Fibroblast of skin of scalp (primary cell): ENCODE measurements around the gene TBK1. TPM values are rescaled to one million over a fixed set of nuclear protein-coding genes. Genes with fewer than 3 reads are reported as not detected.

ENCODE experiments used
- DNase-seq: peaks from one replicate; pipeline ENCODE4 v3.0.0-alpha.2; 2013
- polyA plus RNA-seq, 2 experiments: library from polyadenylated mRNA; unstranded; fragments of 120-200 nt; gene quantifications; one replicate each; pipeline ENCODE4 v1.2.1, GENCODE V29; 2013; ENCODE audit not compliant: insufficient read length in 2 of 2

The TBK1 gene
- 18.5 TPM for polyA plus RNA-seq (2013, experiment 1 of 2; ENCODE audit: insufficient read length)
- 20.2 TPM for polyA plus RNA-seq (2013, experiment 2 of 2; ENCODE audit: insufficient read length)

- DNase-seq, result peak; percentile 85
These were observed at the start of gene TBK1 for GRCh38 chr12:64451687-64452558. TSS of gene TBK1 (plus strand) at chr12:64452120. CDS start at chr12:64455871, 3,751 bp downstream.

- DNase-seq, result no peak
These were observed 49.7 kb upstream of the TBK1 start for GRCh38 chr12:64402181-64402580.

- peak; percentile 99 for DNase-seq
These were observed 48.0 kb upstream of the TBK1 start, which contains the start of gene XPOT for GRCh38 chr12:64403707-64404469. TSS of gene XPOT (plus strand) at chr12:64404392. CDS start at chr12:64410036, 5,644 bp downstream.

GRCh38 chr12:64404470-64405256, 47.3 kb upstream of the TBK1 start:
- peak; percentile 96 for DNase-seq

- no peak for DNase-seq
These were observed 44.3 kb upstream of the TBK1 start for GRCh38 chr12:64407342-64408223.

- no peak for DNase-seq
These were observed 40.5 kb upstream of the TBK1 start for GRCh38 chr12:64411427-64411826.

- peak; percentile 73 for DNase-seq
These were observed 39.5 kb upstream of the TBK1 start for GRCh38 chr12:64412459-64412858.

- DNase-seq, result no peak
These were observed 38.0 kb upstream of the TBK1 start for GRCh38 chr12:64413884-64414283.

- DNase-seq, result no peak
These were observed 33.7 kb upstream of the TBK1 start for GRCh38 chr12:64418209-64418608.

- no peak for DNase-seq
These were observed 32.2 kb upstream of the TBK1 start for GRCh38 chr12:64419696-64420095.

GRCh38 chr12:64427988-64428387, 23.9 kb upstream of the TBK1 start:
- no peak for DNase-seq

- no peak for DNase-seq
These were observed 23.0 kb upstream of the TBK1 start for GRCh38 chr12:64428956-64429355.

GRCh38 chr12:64430886-64431285, 21.0 kb upstream of the TBK1 start:
- DNase-seq, result no peak

- DNase-seq, result no peak
These were observed 20.1 kb upstream of the TBK1 start for GRCh38 chr12:64431791-64432190.

GRCh38 chr12:64433915-64434314, 18.0 kb upstream of the TBK1 start:
- no peak for DNase-seq

GRCh38 chr12:64440100-64440499, 11.8 kb upstream of the TBK1 start:
- no peak for DNase-seq

GRCh38 chr12:64445490-64445889, 6.4 kb upstream of the TBK1 start:
- DNase-seq, result no peak

- no peak for DNase-seq
These were observed 5.6 kb upstream of the TBK1 start for GRCh38 chr12:64446295-64446694.

GRCh38 chr12:64450057-64450640, 1.8 kb upstream of the TBK1 start:
- no peak for DNase-seq

- DNase-seq, result peak; percentile 21
These were observed 1.0 kb upstream of the TBK1 start for GRCh38 chr12:64450711-64451486.
